Activated gamma-delta T cell treated with Interleukin-2 at 50 U/mL for 16 hours (primary cell): ENCODE data around the gene ZNF564.
"Not testable (repeated sequence)": the region's sequence is repeated elsewhere in the genome, so short reads cannot be mapped to it uniquely, and the experiment has no call there.

Source experiments
- DNase-seq: peaks from one replicate; pipeline ENCODE4 v3.0.0-alpha.2; 2020

ZNF564 gene

GRCh38 chr19:12551060-12551832 lies at the start of gene ZNF564:
TSS of gene ZNF564 (minus strand) at chr19:12551482. CDS start at chr19:12551332, 150 bp downstream.
- DNase-seq, result peak; percentile 93

- DNase-seq, result no peak
Observed at GRCh38 chr19:12597594-12597993, 46.3 kb upstream of the ZNF564 start.

- DNase-seq, result no peak
Observed at GRCh38 chr19:12596927-12597548, 45.8 kb upstream of the ZNF564 start.

GRCh38 chr19:12596485-12596884 lies 45.2 kb upstream of the ZNF564 start:
- DNase-seq, result no peak

- no peak for DNase-seq
Observed at GRCh38 chr19:12581100-12581499, 29.8 kb upstream of the ZNF564 start.

DNA sequence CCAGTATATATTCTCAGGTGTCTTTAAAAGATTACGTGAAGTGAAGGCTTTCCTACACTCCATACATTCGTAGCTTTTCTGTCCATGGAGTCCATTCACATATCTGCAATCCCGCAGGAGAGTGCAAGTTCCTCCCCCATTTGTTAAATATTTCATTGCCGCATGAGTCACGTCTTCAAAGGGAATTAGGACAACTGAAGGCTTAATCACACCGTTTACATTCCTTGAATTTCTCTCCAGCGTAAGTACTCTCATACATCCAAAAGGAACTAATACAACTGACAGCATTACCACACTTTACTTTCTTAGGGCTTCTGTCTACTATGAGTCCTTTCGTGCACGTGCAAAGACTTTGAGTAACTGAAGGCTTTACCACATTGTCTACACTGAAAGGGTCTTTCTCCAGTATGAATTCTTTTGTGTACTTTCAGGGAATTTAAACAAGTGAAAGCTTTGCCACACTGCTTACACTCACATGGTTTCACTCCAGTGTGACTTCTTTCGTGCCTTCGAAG lies 29.0 kb upstream of the ZNF564 start:
- DNase-seq, result no peak

- DNase-seq, result no peak
Observed at GRCh38 chr19:12578641-12579040, 27.4 kb upstream of the ZNF564 start.

- no peak for DNase-seq
Observed at GRCh38 chr19:12574036-12574435, 22.8 kb upstream of the ZNF564 start.

GRCh38 chr19:12567951-12568350 lies 16.7 kb upstream of the ZNF564 start:
- DNase-seq, result no peak

DNA sequence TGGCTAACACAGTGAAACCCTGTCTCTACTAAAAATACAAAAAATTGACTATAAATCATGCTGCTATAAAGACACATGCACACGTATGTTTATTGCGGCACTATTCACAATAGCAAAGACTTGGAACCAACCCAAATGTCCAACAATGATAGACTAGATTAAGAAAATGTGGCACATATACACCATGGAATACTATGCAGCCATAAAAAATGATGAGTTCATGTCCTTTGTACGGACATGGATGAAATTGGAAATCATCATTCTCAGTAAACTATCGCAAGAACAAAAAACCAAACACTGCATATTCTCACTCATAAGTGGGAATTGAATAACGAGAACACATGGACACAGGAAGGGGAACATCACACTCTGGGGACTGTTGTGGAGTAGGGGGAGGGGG lies 15.1 kb upstream of the ZNF564 start:
- not testable (repeated sequence) for DNase-seq

- peak; percentile 93 for DNase-seq
Observed at GRCh38 chr19:12564016-12564664, 12.9 kb upstream of the ZNF564 start.

DNA sequence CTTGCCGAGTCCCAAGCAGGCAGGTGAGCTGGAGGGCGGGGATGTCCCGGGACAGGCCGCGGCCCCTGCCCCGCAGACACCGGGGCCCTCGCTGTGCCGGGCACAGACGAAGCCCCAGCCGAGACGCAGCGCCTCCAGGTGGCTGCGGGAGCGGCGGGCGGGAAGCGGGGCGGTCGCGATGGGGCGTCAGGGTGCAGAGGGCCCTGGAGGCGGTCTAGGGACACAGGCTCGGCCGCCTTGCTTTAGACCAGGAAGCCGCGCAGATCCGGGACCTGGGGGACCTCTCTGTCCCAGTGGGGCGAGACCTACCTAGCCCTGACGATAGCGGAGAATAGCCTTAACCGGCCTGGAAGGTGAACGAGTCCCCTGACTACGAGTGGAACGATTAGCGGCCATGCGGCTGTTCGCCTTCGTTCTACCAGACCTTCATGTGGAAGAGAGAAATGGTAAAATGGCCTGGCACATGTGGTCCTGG lies 4.2 kb upstream of the ZNF564 start:
- no peak for DNase-seq

- DNase-seq, result no peak
Observed at GRCh38 chr19:12546903-12547302, 4.4 kb downstream of the ZNF564 start.

DNA sequence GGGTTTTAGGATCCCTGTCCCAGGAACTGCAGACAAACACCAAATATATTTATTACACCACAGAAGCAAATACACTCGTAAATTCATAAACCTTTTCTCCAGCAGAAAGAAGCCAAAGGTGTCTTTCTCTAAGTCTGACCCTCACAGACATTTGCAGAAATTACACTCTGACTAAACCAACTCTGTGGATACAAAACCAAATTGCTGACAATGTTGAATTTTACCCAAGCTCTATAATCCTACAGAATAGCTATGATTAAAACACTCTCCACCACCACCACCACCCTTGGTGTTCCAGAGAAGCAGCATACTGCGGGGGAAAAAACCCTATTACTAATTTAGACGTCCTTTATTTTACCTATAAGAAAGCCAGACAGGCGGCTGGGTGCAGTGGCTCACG lies 5.2 kb downstream of the ZNF564 start:
- DNase-seq, result no peak

DNA sequence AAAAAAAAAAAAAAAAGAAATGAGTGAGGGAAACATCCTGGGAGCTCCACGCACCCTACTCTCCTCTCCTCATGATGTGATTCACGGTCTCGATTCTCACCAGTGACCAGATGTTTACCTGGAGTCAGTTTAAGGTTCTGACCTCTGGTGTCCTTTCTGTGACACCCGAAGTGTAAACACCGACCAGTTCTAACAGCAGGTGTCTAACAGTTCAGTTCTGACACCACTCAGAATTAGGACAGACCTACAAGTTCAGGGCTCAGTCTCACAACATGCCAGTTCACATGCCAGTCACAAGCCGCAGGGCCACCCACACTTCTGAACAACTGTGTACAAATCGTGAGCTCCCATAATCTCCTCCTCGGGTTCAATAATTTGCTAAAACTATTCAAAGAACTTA lies 6.0 kb downstream of the ZNF564 start:
- DNase-seq, result no peak

DNA sequence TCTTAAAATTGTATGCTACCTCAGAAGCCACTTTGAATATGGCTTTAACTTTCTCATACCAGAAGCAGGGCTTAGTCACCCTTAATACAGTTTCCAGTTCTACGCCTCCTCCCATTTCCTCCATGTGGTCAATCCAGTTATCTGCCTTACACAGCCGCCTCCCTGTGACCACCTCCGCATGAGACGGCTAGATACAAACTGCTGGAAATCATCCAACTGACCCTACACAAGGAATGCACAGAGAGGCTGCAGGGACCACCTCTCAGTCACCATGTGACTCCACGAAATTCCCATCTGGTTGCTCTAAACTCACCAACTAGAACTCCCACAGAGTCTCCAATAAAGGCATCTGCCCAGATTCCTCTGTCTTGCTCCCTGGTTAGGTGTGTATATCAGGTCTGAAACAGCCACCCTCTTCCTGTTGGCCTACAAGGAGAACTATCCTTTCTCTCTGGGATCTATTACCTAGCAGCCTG lies 6.8 kb downstream of the ZNF564 start:
- no peak for DNase-seq

- no peak for DNase-seq
Observed at GRCh38 chr19:12543855-12544254, 7.4 kb downstream of the ZNF564 start.

DNA sequence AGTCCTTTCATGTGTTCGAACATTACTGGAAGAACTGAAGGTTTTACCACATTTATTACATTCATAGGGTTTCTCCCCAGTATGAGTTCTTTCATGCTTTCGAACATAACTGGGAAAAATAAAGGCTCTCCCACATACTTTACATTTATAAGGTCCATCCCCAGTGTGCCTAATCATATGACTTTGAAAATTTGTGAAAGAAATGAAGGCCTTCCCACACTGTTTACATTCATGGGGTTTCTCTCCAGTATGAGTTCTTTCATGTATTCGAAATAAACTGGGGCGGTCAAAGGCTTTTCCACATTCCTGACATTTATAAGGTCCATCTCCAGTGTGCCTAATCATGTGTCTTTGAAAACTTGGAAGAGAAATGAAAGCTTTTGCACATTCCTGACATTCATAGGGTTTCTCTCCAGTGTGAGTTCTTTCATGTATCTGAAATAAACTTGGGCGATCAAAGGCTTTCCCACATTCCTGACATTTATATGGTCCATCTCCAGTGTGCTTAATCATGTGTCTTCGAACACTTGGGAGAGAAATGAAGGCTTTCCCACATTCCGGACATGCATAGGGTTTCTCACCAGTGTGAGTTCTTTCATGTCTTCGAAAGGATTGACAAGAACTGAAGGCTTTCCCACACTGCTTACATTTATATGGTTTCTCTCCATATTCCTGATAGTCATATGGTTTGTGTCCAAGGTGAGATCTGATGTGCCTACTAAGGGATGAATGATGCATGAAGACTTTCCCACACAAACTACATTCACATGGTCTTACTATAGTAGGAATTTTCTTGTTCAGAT lies 24.0 kb downstream of the ZNF564 start:
- no peak for DNase-seq

GRCh38 chr19:12526542-12526941 lies 24.7 kb downstream of the ZNF564 start:
- DNase-seq, result no peak

- DNase-seq, result no peak
Observed at GRCh38 chr19:12521996-12522395, 29.3 kb downstream of the ZNF564 start.

- no peak for DNase-seq
Observed at GRCh38 chr19:12513531-12514061, 37.7 kb downstream of the ZNF564 start.

DNA sequence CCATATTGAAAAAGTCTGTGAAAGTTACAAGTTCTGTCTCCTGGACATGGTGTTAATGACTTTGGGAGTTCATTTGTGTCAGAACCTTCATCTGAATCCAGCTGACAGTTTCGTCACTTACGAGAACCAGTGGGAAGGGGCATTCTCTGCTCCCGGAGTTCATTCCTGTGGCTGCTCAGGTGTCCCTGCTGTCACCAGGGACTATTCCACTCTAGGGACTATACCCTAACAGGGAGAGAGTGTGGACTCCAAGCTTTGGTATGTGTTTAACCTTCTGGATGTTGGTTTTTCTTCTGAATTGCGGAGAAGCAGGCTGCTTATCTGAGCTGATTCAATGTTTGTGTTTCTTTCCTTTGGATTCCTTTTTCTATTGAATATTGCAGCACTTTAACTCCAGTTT lies 54.2 kb downstream of the ZNF564 start:
- DNase-seq, result no peak
